ENCODE results near the gene HYLS1. TPM values are rescaled to one million over a fixed set of nuclear protein-coding genes. Genes with fewer than 3 reads are reported as not detected.

The HYLS1 gene
- total RNA-seq, 6 donors from 2014 or later, result 0.55 to 6.3 (median 3.8) TPM

DNA sequence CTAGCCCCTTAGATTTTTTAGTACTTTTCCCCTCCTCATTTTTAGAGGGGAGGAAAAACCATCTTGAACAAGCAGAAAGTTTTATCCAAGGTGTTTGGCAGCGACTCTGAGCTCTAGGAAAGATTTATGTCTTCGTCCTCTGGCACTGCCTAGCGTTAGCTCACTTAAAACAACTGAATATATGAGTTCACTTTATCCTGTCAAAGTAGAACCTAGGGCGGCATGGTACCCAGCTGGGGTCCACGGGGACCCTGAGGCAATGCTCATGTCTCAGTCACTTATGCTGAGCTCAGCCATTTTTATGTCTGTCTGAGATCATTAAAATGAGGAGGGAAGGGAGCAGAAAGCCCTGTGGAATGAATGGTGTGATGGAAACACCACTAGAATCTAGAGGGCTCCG, 44.2 kb downstream of the HYLS1 start:
- ATAC-seq (ENCODE audit: low FRiP score in 2 of 2), result no peak
- no peaks in the 10 kb centered on the region for H3K4me1 ChIP-seq
- H3K9me3 ChIP-seq, result no peaks in the 10 kb centered on the region
- no peaks in the 10 kb centered on the region for H3K36me3 ChIP-seq
- H3K27ac ChIP-seq, result no peak overlapping the region
- no peak for DNase-seq
- H3K4me3 ChIP-seq, result no peak overlapping the region
- no peaks in the 10 kb centered on the region for H3K27me3 ChIP-seq
- TF ChIP-seq EP300 (IDR thresholded peaks at IDR 0.05) (no peak), CTCF (IDR thresholded peaks at IDR 0.05) (no peak), POLR2A (IDR thresholded peaks at IDR 0.05) (no peak), POLR2AphosphoS5 (IDR thresholded peaks at IDR 0.05) (no peak)
- WGBS, 2 donors, result 75 to 80% methylated on average over 6 of the region's 6 CpGs

DNA sequence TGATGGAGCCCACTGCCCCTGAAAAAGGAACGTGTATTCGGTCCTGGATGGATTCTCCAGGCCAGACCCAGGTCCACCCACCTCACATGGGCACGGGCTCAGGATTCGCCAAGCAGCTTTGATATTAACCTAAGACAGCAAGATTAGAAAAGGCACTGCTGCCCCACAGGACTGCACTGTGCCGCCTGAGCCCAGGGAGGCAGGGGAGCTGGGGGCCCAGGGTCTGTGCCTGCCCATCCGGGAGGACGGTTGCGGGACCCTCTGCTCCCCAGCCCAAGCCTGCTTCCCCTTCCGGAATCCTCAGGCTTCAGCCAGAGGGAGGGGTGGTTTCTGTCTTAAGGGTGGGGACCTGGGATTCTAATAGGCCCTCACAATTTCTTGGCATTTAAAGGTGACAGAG, 44.8 kb downstream of the HYLS1 start:
- TF ChIP-seq POLR2AphosphoS5 (IDR thresholded peaks at IDR 0.05) (no peak), POLR2A (IDR thresholded peaks at IDR 0.05) (no peak), CTCF (IDR thresholded peaks at IDR 0.05) (no peak), EP300 (IDR thresholded peaks at IDR 0.05) (no peak)
- DNase-seq, result no peak
- no peak overlapping the region for H3K27ac ChIP-seq
- no peaks in the 10 kb centered on the region for H3K36me3 ChIP-seq
- no peaks in the 10 kb centered on the region for H3K9me3 ChIP-seq
- ATAC-seq (ENCODE audit: low FRiP score in 2 of 2), result no peak
- WGBS, 2 donors, result 75 to 84% methylated on average over 6 to 9 of the region's 9 CpGs
- no peak overlapping the region for H3K4me3 ChIP-seq
- no peaks in the 10 kb centered on the region for H3K27me3 ChIP-seq
- H3K4me1 ChIP-seq, result no peaks in the 10 kb centered on the region

- TF ChIP-seq POLR2A (IDR thresholded peaks at IDR 0.05) (no peak), POLR2AphosphoS5 (IDR thresholded peaks at IDR 0.05) (no peak), CTCF (IDR thresholded peaks at IDR 0.05) (no peak), EP300 (IDR thresholded peaks at IDR 0.05) (no peak)
- Histone ChIP-seq H3K27ac (no peak overlapping the region), H3K9me3 (no peaks in the 10 kb centered on the region), H3K4me1 (no peaks in the 10 kb centered on the region), H3K27me3 (no peaks in the 10 kb centered on the region), H3K36me3 (no peaks in the 10 kb centered on the region), H3K4me3 (no peak overlapping the region)
- DNase-seq (no peak), ATAC-seq (ENCODE audit: low FRiP score in 2 of 2) (no peak)
- WGBS, 2 donors, result 64 to 65% methylated on average over 12 of the region's 12 CpGs
These were observed 45.8 kb downstream of the HYLS1 start for GRCh38 chr11:125933030-125933813.

DNA sequence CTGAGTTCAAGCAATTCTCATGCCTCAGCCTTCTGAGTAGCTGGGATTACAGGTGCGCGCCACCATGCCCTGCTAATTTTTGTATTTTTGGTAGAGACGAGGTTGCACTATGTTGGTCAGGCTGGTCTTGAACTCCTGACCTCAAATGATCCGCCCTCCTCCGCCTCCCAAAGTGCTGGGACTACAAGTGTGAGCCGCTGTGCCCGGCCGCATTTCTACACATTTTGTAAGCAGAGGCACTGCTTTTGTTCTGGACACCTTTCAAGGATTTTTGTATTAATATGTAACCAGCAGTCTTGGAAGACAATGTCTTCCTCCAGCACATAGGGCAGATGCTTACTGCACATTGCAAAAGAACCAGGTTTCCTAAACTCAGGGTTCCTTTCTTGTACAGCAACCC, 47.0 kb downstream of the HYLS1 start:
- TF ChIP-seq EP300 (IDR thresholded peaks at IDR 0.05) (no peak), CTCF (IDR thresholded peaks at IDR 0.05) (no peak), POLR2AphosphoS5 (IDR thresholded peaks at IDR 0.05) (no peak), POLR2A (IDR thresholded peaks at IDR 0.05) (no peak)
- no peaks in the 10 kb centered on the region for H3K27me3 ChIP-seq
- no peak overlapping the region for H3K27ac ChIP-seq
- WGBS, 2 donors, result 94 to 95% methylated on average over 8 of the region's 8 CpGs
- ATAC-seq (ENCODE audit: low FRiP score in 2 of 2), result no peak
- H3K9me3 ChIP-seq, result no peaks in the 10 kb centered on the region
- no peak for DNase-seq
- no peaks in the 10 kb centered on the region for H3K36me3 ChIP-seq
- H3K4me1 ChIP-seq, result no peaks in the 10 kb centered on the region
- H3K4me3 ChIP-seq, result no peak overlapping the region

DNA sequence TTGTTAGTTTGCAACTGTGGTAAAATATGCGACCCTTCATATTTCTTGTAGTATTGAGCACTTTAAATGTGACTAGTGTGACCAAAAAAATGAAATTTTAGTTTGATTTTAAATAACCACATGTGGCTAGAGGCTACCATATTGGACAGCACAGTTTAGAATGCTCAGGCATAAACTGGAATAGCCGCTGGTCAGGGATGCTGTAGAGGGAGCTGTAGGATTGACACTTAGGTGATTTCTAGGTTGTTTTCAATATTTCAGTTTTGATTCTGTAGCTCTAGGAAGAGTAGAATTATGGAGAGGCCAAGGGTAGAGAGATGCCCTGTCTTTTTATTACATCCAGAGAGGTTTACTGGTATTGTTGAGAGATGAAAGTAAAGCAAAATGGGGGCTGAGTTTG, 47.6 kb downstream of the HYLS1 start:
- Histone ChIP-seq H3K9me3 (no peaks in the 10 kb centered on the region), H3K27ac (no peak overlapping the region), H3K36me3 (no peaks in the 10 kb centered on the region), H3K4me3 (no peak overlapping the region), H3K27me3 (no peaks in the 10 kb centered on the region), H3K4me1 (no peaks in the 10 kb centered on the region)
- DNase-seq (no peak), ATAC-seq (ENCODE audit: low FRiP score in 2 of 2) (no peak)
- 94 to 98% methylated on average over 2 of the region's 2 CpGs for WGBS, 2 donors
- no peak for TF ChIP-seq POLR2A (IDR thresholded peaks at IDR 0.05)
- TF ChIP-seq POLR2AphosphoS5 (IDR thresholded peaks at IDR 0.05), result no peak
